Neutrophil (primary cell): ENCODE results near the gene PTPRQ.
A peak's percentile ranks its signal among the peaks of the same experiment; 100 is the strongest.

Experiments used
- H3K27ac ChIP-seq: fragments of 200-600 bp; sonication (generic); 2 replicates; pipeline ENCODE4 v1.5.1; 2016; ENCODE audit warnings: mild to moderate bottlenecking, moderate library complexity
- H3K27me3 ChIP-seq: fragments of 200-600 bp; sonication (generic); 2 replicates; pipeline ENCODE4 v1.6.0; 2016; ENCODE audit warnings: mild to moderate bottlenecking
- H3K36me3 ChIP-seq: fragments of 200-600 bp; sonication (generic); 2 replicates; pipeline ENCODE4 v1.5.1; 2017
- H3K4me1 ChIP-seq, 2 experiments: fragments of 200-600 bp in 1 of 2; sonication (generic) in 1 of 2; 1 replicate in 1 of 2; 2 replicates in 1 of 2; pipeline versions ENCODE4 v1.5.1 to v1.6.1; 2013 to 2016; ENCODE audit warnings: low read depth in 1 of 2, low read length in 1 of 2, mild to moderate bottlenecking in 1 of 2, moderate library complexity in 1 of 2; ENCODE audit not compliant: control insufficient read depth in 1 of 2, insufficient read depth in 1 of 2
- H3K4me3 ChIP-seq, 2 experiments: fragments of 200-600 bp in 1 of 2; sonication (generic) in 1 of 2; 1 replicate in 1 of 2; 2 replicates in 1 of 2; pipeline ENCODE4 v1.5.1; 2013 to 2016; ENCODE audit warnings: low read depth in 1 of 2, low read length in 1 of 2, mild to moderate bottlenecking in 1 of 2, moderate library complexity in 1 of 2
- H3K9me3 ChIP-seq: fragments of 200-600 bp; sonication (generic); 2 replicates; pipeline ENCODE4 v1.5.1; 2016
- CTCF ChIP-seq: fragments of 200-600 bp; sonication (generic); IDR thresholded peaks from 2 replicates; pipeline ENCODE4 v1.5.1; 2016; ENCODE audit warnings: antibody characterized with exemption

The PTPRQ gene

GRCh38 chr12:80707830-80708258 lies 263.8 kb downstream of the PTPRQ start:
- H3K27me3 ChIP-seq = peaks cover 80% of the 10 kb centered on the region
- no peak for TF ChIP-seq CTCF
- H3K36me3 ChIP-seq = no peaks in the 10 kb centered on the region
- no peak overlapping the region for H3K27ac ChIP-seq
- H3K9me3 ChIP-seq = no peaks in the 10 kb centered on the region
- H3K4me1 ChIP-seq = peaks cover 0 to 6% of the 10 kb centered on the region in 2 experiments
- no peak overlapping the region for H3K4me3 ChIP-seq

- no peak overlapping the region for H3K27ac ChIP-seq
- TF ChIP-seq CTCF = no peak
- H3K36me3 ChIP-seq = no peaks in the 10 kb centered on the region
- peaks cover 0 to 6% of the 10 kb centered on the region in 2 experiments for H3K4me1 ChIP-seq
- peak overlapping the region; percentile 24 to 25 for H3K4me3 ChIP-seq
- H3K9me3 ChIP-seq = no peaks in the 10 kb centered on the region
- H3K27me3 ChIP-seq = peaks cover 86% of the 10 kb centered on the region
Measured at GRCh38 chr12:80708259-80708974, 264.4 kb downstream of the PTPRQ start.

GRCh38 chr12:80708975-80709328 lies 264.9 kb downstream of the PTPRQ start:
- no peak for TF ChIP-seq CTCF
- Histone ChIP-seq H3K4me3 (peak overlapping the region; percentile 24 to 25), H3K4me1 (peaks cover 0 to 6% of the 10 kb centered on the region in 2 experiments), H3K27me3 (peaks cover 91% of the 10 kb centered on the region), H3K27ac (no peak overlapping the region), H3K36me3 (no peaks in the 10 kb centered on the region), H3K9me3 (no peaks in the 10 kb centered on the region)

- no peak for TF ChIP-seq CTCF
- H3K9me3 ChIP-seq = no peaks in the 10 kb centered on the region
- H3K27ac ChIP-seq = no peak overlapping the region
- H3K4me3 ChIP-seq = no peak overlapping the region
- H3K27me3 ChIP-seq = peaks cover 96% of the 10 kb centered on the region
- peaks cover 0 to 6% of the 10 kb centered on the region in 2 experiments for H3K4me1 ChIP-seq
- no peaks in the 10 kb centered on the region for H3K36me3 ChIP-seq
Measured at GRCh38 chr12:80709811-80710726, 266.0 kb downstream of the PTPRQ start.

- TF ChIP-seq CTCF = no peak
Measured at GRCh38 chr12:80710727-80711449, 266.9 kb downstream of the PTPRQ start.

More at GRCh38 chr12:80710727-80711449, 266.9 kb downstream of the PTPRQ start:
- Histone ChIP-seq H3K36me3 (no peaks in the 10 kb centered on the region), H3K9me3 (no peaks in the 10 kb centered on the region), H3K27ac (no peak overlapping the region), H3K27me3 (peaks cover 100% of the 10 kb centered on the region), H3K4me3 (no peak overlapping the region), H3K4me1 (peaks cover 0 to 6% of the 10 kb centered on the region in 2 experiments)
